ENCODE measurements around the gene PEX10.

Gene PEX10

DNA sequence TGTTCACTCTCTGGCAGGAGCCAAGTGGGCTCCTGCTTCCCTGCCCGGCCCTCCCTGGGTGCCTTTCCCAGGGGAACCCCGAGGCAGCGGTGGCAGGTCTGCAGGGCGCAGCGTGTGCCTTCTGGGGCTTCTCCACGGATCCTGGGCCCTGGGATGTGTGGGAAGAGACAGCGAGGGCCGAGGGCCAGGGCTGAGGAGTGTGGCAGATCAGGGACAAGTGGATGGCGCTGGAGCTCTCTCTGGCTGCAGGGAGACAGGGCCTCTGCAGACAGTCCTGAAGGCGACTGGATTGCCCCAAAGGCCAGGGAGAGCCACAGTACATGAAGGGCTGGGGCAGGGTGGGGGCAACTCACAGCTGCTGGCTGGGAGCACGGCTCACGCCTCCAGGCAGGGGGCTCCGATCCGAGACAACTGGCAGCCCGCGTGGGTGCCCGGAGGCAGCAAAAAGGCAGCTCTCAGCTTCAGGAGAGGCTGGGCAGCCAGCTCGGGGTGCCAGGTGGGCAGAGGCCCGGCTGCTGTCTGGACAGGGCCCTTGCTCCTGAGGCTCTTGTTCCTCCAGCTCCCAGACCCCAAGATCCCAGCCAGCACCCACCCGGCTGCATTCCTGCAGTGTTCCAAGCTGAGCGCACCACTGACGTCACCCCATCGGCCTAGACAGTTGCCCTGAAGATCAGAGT lies 37.0 kb downstream of the PEX10 start:
- no peak for DNase-seq (ENCODE audit: low read depth in 3 of 3)

DNA sequence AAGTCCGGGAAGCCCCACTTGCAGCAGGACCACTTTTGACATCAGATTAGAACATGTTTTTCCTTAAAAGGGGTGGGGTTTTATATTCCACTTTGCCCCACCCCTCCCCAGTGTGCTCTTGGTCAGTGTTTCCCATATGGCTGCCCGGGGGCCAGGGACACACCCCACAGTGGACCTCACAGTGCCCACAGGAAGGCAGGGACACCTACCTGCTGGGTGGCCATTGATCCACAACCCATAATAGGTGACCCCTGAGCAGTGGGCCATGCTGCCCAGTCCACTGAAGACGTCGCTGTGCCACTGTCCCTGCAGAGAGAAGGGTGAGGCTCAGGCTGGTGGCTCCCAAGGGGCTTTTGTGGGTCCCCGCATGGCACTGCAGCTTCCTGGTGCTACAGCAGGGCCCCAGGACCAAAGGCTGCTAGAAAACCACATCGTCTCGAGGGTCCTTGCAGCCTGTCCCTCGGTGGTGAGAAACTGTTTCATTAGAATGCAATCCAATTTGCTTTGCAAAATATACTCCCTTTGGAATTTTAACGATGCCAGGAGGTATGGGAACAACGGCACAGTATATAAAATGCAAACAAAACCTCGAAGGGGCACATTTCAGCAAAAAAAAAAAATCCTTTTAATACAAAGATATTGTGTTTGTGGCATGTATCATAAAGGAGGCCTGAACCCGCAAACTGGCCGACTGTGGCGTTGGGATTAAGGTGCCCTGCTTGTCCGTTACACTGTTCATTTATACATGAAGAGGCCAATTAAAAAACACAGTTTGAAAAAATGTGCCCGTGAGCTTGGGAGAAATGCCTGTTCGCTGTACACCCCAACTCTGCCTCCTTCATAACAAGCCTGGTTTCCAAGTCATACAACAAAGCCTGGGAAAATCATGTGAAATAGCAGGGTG lies 37.9 kb downstream of the PEX10 start:
- DNase-seq (ENCODE audit: low read depth in 3 of 3): no peak

DNA sequence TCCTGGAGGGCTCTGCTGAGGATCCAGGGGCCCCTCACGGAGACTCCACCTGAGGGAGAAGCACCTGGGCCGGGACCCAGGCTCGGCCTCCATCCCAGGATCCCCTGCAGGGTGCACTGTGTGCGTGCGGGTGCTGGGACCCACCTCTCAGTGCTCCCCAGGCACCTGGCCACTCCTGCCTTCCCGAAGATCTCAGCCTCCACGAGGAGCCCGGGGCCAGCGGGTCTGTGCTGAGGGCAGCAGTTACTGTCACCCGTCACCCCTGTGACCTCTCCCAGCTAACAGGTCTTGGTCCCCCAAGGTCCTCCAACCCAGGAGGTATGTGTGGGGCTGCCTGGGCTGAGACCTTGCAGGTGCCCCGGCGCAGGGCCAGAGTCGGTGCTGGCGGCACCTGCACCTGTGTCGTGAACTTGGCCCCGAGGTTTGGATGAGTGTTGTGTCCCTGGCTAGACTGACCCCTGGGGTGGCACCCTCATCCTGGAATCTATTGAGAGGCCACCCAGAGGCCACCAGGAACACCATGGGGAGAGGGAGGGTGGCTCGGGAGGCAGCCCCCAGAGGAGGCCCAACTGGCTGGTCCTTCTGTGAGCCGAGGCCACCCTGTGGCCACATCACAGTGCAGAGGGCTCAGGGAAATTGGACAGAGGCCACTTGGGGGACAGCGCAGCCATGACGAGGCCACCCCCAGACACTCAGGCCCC lies 38.7 kb downstream of the PEX10 start:
- DNase-seq (ENCODE audit: low read depth in 3 of 3): no peak

DNA sequence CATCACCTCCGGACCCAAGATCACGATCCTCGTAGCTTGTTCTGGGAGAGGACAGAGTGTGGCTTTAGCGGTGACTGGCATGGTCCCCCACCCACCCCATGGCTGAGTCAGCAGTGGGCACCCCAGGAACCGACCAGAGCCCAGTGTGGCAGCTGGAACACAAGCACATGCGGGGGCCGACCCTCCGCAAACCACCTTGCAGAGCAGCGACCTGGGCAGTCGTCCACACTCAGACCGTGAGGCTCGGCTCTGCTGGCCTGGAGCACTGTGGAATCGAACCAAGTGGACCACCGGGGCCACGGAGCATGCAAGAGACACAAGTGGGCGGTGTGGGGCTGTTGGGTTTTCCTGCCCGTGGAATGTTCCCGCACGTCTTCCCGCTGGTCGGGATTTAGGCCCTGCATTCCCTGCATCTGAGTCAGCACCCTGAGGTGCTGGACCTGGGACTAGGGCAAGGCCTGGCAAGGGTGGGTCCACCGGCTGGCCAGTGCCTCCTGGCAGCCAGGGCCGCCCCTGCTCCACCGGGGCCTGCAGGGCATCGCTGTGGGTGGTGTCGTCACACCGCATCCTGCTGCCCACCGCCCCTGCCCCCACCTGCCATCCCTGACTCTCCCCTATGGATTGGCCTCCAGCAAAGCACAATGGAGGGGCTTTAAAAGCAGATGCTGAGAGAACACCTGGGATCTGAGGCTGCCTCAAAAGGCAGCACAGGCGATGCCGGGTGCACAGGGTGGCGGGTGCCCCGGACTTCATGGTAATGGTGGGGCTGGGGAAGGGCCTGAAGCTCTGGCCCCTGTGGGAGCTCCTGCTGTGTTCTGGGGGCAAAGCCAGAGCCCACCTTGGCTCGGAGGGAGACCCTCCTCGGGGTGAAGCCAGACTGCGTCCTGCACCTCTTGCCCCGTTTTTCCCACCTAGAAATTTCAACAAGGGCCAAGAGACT lies 39.5 kb downstream of the PEX10 start:
- DNase-seq (ENCODE audit: low read depth in 3 of 3): no peak

DNA sequence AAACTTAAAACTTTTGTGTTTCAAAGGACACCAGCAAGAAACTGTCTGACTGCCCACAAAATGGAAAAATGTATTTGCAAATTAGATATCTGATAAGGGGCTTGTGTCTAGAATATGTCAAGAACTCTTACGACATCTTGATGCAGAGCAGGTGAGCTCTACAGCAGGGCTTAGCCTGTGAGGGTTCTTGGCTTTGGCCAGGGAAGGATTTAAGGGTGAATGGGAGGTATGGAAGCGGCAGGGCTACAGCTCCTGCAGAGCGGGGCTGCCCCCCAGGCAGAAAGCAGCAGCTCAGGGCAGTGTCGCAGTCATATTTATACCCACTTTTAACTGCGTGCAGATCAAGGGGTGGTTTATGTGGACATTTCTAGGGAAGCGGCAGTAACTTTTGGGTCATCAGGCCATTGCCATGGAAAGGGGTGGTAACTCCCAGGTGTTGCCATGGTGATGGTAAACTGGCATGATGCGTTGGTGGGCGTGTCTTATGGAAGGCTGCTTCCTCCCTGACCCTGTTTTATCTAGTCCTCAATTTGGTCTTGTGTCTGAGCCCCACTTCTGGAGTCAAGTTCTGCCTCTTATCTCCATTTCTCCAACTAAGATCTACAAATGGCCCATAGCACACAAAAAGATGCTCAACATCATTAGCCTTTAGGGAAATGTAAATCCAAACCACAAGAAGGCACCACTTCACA lies 44.2 kb downstream of the PEX10 start:
- DNase-seq (ENCODE audit: low read depth in 3 of 3): no peak

DNA sequence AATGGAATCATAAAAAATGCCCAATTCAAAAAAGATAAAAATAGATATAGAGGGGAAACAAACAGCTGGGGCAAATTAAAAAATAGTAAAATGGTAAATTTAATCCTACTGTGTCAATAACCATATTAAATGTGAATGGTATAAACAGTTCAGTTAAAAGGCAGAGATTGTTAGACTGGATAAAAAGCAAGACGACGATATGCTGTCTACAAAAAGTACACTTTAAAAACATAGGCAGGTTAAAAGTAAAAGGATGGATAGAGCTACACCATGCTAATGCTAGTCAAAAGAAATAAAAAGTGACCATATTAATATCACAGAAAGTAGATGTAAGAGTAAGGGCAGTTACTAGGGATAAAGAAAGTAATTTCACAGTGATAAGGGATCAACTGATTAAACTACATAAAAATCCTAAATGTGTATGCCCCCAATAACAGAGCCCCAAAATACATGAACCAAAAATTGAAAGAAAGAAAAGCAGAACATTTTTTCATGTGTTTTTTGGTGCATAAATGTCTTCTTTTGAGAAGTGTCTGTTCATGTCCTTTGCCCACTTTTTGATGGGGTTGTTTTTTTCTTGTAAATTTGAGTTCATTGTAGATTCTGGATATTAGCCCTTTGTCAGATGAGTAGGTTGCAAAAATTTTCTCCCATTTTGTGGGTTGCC lies 48.4 kb downstream of the PEX10 start:
- no peak for DNase-seq (ENCODE audit: low read depth in 3 of 3)

DNA sequence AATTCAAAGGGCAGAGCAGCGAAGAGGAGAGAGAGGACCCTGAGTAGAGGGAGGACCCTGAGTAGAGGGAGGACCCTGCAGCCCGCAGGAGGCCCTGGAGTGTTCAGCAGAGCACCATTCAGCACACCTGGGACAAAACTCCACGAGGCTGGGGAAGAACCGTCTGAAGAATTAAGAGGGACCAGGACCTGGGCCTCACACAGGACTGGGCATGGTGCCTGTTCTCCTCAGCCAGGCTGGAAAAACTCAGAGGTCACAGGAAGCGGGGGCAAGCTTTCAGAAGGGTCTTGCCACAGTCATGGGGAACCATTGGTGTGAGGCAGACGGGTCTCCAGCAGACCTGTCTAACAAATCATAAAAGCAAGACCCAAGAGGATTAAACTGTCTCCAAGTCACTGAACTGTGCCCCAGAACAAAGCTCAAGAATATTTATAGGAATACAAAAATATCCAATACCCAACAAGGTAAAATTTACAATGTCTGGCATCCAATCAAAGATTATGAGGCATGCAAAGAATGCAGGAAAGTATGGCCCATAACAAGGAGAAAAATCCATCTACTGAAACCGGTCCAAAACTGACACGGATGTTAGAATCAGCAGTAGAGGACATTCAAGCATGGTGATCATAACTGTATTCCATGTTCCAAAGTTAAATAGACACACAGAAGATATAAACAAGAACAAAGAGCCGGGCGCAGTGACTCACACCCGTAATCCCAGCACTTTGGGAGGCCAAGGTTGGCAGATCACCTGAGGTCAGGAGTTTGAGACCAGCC lies 51.6 kb downstream of the PEX10 start:
- DNase-seq (ENCODE audit: low read depth in 3 of 3): no peak

DNA sequence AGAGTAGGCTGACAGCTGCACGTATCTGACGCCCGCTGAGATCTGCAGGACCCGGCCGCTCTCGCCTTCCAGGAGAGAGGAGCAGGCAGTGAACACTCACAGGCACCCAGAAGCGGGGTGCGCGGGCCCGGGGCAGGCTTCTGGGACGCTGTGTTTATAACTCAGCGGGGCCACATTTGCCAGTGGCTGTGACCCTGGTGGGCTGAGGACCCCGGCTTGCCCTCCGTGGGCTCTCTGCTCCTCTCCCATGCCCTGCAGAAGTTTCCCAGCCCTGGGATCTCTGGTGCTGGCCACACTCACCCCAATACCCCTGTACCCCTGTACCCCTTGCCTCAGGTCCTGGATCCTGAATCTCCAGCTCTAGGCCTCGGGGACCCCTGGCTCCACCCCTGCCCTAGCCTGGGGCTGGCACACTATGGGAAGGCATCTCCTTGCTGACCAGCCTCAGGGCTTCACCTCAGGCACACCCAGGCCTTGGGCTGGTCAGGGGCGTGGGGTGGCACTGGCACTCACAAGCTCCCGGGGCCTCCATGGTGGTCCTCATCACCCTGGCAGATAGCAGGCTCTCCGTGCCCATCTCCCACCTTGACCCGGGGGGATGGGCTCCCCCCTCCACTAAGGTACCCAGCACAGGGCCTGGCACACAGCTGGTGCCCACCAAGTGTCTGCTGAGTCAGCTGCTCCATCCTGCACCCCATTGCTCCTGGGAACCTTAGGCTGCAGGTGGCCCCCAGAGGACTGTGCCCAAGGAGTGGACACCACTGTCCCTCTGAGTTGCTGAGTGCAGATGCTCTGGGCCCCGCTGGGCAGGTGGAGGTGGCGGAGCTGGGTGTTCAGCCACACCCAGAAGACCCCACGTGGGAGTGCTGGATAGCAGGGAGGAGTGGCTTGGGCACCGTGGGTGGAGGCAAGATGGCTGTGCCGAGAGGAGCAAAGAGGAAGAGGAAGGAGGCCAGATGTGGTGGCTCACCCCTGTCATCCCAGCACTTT lies 53.4 kb downstream of the PEX10 start:
- no peak for DNase-seq (ENCODE audit: low read depth in 3 of 3)

DNA sequence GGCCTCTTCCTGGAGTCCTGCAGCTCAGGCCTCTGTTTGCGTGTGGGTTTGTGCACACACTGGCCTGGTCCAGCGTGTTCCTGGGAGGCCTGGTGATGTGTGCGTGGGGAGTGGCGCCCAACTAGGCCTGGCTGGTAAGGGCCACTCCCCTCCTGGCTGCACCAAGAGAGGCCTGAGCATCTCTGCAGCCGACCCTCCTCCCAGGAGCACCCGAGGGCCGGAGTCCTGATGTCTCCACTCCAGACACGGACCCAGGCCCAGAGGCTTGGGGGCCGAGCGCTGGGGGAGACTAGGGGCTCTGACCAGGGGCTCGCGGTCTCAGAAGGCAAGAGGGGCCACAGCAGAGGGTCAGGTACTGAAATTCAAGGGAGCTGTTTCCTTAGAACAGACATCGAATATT lies 54.3 kb downstream of the PEX10 start:
- no peak for DNase-seq (ENCODE audit: low read depth in 3 of 3)

DNA sequence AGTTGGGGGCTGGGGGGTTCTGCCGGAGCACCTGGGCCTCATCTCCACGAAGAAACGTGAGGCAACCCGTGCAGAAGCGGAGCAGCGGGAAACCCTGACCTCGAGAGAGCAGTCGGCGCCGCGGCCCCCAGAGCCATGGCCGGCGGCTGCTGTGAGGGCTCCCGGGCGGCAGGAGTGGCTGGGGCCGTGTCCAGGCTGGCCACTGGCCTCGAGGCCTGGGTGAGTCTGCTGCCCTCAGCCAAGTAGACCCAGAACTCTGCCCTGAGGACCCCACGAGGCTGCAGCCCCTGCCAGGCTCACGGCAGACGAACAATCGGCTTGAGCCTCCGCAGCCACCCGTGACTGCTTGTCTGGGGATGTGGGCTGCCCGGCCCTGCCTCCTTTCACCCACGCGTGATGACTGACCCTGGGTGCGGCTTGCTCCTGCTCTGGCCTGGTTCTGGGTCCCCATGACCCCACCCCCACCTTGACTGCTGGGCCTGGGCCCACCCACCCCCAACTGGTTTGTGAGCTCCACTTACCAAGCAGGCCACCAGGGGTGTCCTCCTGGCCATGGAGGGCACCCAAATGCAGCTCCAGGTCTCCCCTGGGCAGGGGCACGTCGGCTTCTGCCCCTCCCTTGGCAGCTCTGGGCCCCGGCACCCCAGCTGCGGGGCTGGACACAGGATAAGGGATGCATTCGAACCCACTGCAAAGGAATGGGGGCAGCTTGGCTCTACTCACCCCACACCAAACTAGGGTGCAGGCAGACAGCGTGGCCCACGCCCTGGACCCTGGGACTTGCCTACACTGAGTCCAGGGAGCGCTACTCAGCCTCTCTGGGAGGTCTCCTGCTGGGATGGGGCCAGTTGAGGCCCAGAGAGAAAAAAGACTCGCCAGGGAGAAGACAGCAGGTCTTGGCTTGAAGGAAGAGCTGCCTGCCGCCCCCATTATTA lies 55.2 kb downstream of the PEX10 start:
- no peak for DNase-seq (ENCODE audit: low read depth in 3 of 3)

DNA sequence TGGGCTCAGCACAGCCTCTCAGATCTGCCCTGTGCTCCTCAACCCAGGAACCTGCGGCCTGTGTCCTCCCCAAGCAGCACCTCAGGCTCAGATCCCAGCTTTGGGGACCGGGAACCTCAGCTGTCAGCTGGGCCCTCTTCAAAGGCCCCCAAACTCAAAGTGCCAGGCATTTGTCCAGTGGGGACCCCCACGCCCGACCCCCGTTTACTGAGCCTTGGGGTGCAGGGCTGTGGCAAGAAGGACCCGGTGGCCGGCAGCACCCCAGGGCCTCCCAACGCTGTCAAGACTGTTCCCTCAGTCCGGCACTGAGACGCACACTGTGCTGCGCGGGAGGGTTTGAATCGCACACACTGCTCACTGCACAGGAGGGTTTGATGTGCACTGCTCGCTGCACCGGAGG lies 56.0 kb downstream of the PEX10 start:
- DNase-seq (ENCODE audit: low read depth in 3 of 3): no peak

DNA sequence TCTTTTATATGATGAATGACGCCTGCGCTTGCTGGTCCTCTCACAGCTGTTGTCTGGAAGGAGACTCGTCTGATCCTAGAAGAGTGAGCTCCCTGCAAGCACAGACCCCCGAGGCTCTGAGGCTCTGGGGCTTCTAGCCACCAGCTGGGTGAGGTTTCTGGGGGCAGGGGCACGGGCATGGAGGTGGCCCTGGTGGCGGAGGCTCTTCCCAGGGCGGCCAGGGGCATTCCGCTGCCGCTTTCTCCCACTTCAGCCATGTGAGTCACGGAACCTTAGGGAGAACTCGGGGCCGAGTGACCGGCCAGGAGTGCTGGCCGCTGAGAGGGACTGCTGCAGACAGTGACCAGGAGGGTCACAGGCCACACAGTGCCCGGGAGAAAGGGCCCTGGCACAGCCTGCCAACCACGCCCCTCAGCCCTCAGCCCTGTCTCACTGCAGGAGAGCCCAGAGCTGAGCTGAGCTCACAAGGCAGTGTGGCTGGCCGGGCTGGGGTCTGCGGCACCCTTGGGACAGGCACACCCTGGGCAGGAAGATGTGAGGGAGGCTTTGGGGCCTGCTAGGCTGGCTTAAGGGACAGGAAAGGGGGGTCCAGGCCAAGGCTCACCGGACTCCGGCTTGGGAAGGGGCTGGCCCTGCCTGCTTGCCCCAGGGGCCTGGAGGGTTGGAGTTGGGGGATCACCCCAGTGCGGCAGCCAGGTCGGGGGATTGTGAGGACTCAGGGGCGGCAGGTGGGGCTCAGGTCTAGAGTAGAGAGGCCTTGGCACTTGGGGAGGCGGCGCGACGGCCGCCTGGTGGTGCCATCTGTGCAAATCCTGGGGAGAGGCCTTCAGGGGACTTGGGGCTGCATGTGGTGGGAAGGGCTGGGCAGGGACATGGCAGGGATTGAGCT lies 56.7 kb downstream of the PEX10 start:
- DNase-seq (ENCODE audit: low read depth in 3 of 3): no peak

DNA sequence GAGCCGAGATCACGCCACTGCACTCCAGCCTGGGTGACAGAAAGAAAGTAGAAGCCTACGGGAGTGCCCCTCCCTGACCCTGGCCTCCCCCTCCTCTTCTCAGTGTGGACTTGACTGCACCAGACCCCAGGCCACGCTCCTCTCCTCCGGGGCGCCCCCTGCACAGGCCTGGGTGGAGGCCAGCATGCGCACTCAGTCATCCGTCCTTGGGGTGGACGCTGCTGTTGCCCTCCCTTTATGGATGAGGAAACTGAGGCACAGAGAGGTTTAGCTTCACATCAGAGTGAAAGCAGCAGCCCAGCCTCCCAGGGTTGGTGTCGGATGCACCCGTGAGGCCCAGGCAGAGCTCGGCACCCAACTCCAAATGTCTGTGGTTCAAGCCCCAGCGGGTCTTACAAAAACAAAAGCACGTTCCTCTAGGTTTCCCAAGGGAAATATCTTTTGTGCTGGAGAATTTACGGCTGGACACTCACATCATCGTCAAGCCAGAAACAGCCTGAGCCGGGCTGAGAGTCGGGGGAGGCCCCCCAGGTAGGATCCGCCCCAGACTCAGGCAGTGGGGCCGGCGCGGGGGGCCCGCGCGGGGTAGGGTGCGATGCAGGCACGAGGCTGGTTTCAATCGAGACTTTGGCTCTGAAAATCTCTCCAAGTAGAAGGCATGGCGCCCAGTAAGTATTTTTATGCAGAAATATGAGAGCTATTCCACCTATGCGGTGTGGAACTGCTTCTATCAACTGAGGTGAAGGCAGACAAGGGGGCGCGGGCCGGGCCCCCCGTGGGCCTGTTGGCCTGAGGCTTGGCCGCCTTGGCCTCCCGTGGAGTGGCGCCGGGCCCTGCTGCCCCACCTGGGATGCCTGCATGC lies 57.6 kb downstream of the PEX10 start:
- no peak for DNase-seq (ENCODE audit: low read depth in 3 of 3)
